Activated naive CD8-positive, alpha-beta T cell treated with anti-CD3 and anti-CD28 coated beads, Interleukin-2, amount 50 U/mL, for 24 hours (primary cell): ENCODE results near the gene MCRIP2.

Source experiments
- ATAC-seq: fragments of 150-1000 bp; cut with Tn5 transposase; one replicate; pipeline ENCODE4 v1.10.0; 2021
- DNase-seq: peaks from one replicate; pipeline ENCODE4 v3.0.0; 2021
- H3K27ac Mint-ChIP-seq: one replicate; pipeline ENCODE4 v1.8.0; 2021; ENCODE audit warnings: mild to moderate bottlenecking, mixed read lengths
- H3K27me3 Mint-ChIP-seq: one replicate; pipeline ENCODE4 v1.8.0; 2021; ENCODE audit warnings: mixed read lengths
- H3K36me3 Mint-ChIP-seq: one replicate; pipeline ENCODE4 v1.8.0; 2021; ENCODE audit warnings: low read depth, mixed read lengths
- H3K4me1 Mint-ChIP-seq: one replicate; pipeline ENCODE4 v1.8.0; 2021; ENCODE audit warnings: mixed read lengths
- H3K4me3 Mint-ChIP-seq: one replicate; pipeline ENCODE4 v1.8.0; 2021; ENCODE audit warnings: mild to moderate bottlenecking, moderate library complexity, mixed read lengths
- H3K9me3 Mint-ChIP-seq: one replicate; pipeline ENCODE4 v1.8.0; 2021; ENCODE audit warnings: mixed read lengths

The MCRIP2 gene

GRCh38 chr16:625977-626765, 15.5 kb upstream of the MCRIP2 start:
- Mint-ChIP-seq H3K27ac (no peak overlapping the region), H3K36me3 (no peaks in the 10 kb centered on the region), H3K27me3 (no peaks in the 10 kb centered on the region), H3K4me1 (no peaks in the 10 kb centered on the region), H3K4me3 (no peak overlapping the region), H3K9me3 (no peaks in the 10 kb centered on the region)
- ATAC-seq (no peak), DNase-seq (no peak)

GRCh38 chr16:626787-627453, 14.7 kb upstream of the MCRIP2 start:
- no peaks in the 10 kb centered on the region for H3K27me3 Mint-ChIP-seq

GRCh38 chr16:627454-628239, 14.0 kb upstream of the MCRIP2 start:
- H3K36me3 Mint-ChIP-seq: no peaks in the 10 kb centered on the region
- no peak overlapping the region for H3K27ac Mint-ChIP-seq
- H3K4me3 Mint-ChIP-seq: no peak overlapping the region
- no peak for ATAC-seq
- H3K9me3 Mint-ChIP-seq: no peaks in the 10 kb centered on the region
- H3K4me1 Mint-ChIP-seq: peaks cover 2% of the 10 kb centered on the region
- no peak for DNase-seq
- H3K27me3 Mint-ChIP-seq: no peaks in the 10 kb centered on the region

More at GRCh38 chr16:626787-627453, 14.7 kb upstream of the MCRIP2 start:
- Mint-ChIP-seq H3K27ac (no peak overlapping the region), H3K4me1 (no peaks in the 10 kb centered on the region), H3K9me3 (no peaks in the 10 kb centered on the region), H3K4me3 (no peak overlapping the region), H3K36me3 (no peaks in the 10 kb centered on the region)
- ATAC-seq (no peak), DNase-seq (no peak)

GRCh38 chr16:628321-629061, 13.1 kb upstream of the MCRIP2 start:
- no peak overlapping the region for H3K27ac Mint-ChIP-seq
- DNase-seq (no peak), ATAC-seq (no peak)
- no peaks in the 10 kb centered on the region for H3K9me3 Mint-ChIP-seq
- H3K4me3 Mint-ChIP-seq: no peak overlapping the region
- H3K27me3 Mint-ChIP-seq: no peaks in the 10 kb centered on the region
- peaks cover 2% of the 10 kb centered on the region for H3K4me1 Mint-ChIP-seq
- H3K36me3 Mint-ChIP-seq: no peaks in the 10 kb centered on the region

GRCh38 chr16:629185-629832, 12.3 kb upstream of the MCRIP2 start:
- H3K27me3 Mint-ChIP-seq: no peaks in the 10 kb centered on the region
- no peak overlapping the region for H3K27ac Mint-ChIP-seq
- peaks cover 3% of the 10 kb centered on the region for H3K4me1 Mint-ChIP-seq
- no peak for ATAC-seq
- no peak overlapping the region for H3K4me3 Mint-ChIP-seq
- H3K9me3 Mint-ChIP-seq: no peaks in the 10 kb centered on the region
- H3K36me3 Mint-ChIP-seq: no peaks in the 10 kb centered on the region
- DNase-seq: no peak

GRCh38 chr16:629833-630248, 11.8 kb upstream of the MCRIP2 start:
- peaks cover 4% of the 10 kb centered on the region for H3K4me1 Mint-ChIP-seq
- no peak overlapping the region for H3K4me3 Mint-ChIP-seq
- no peaks in the 10 kb centered on the region for H3K27me3 Mint-ChIP-seq
- H3K36me3 Mint-ChIP-seq: no peaks in the 10 kb centered on the region
- no peak for DNase-seq
- no peak overlapping the region for H3K27ac Mint-ChIP-seq
- no peaks in the 10 kb centered on the region for H3K9me3 Mint-ChIP-seq
- no peak for ATAC-seq

GRCh38 chr16:630249-630814, 11.3 kb upstream of the MCRIP2 start:
- Mint-ChIP-seq H3K4me1 (peaks cover 4% of the 10 kb centered on the region), H3K27me3 (no peaks in the 10 kb centered on the region), H3K4me3 (no peak overlapping the region), H3K36me3 (no peaks in the 10 kb centered on the region), H3K27ac (no peak overlapping the region), H3K9me3 (no peaks in the 10 kb centered on the region)
- ATAC-seq: no peak
- DNase-seq: no peak

GRCh38 chr16:630815-631405, 10.7 kb upstream of the MCRIP2 start, which contains the start of gene WFIKKN1:
WFIKKN1 (plus strand) TSS chr16:630985; CDS start chr16:631254, 269 bp downstream.
- Mint-ChIP-seq H3K4me1 (peaks cover 4% of the 10 kb centered on the region), H3K27ac (no peak within 1 kb of the TSS), H3K9me3 (no peaks in the 10 kb centered on the region), H3K36me3 (no peaks in the 10 kb centered on the region), H3K4me3 (no peak within 1 kb of the TSS), H3K27me3 (no peaks in the 10 kb centered on the region)
- no peak for DNase-seq
- ATAC-seq: no peak

- DNase-seq: no peak
- H3K4me3 Mint-ChIP-seq: no peak overlapping the region
- no peaks in the 10 kb centered on the region for H3K9me3 Mint-ChIP-seq
- H3K4me1 Mint-ChIP-seq: peaks cover 10% of the 10 kb centered on the region
- peaks cover 4% of the 10 kb centered on the region for H3K36me3 Mint-ChIP-seq
- ATAC-seq: no peak
- H3K27ac Mint-ChIP-seq: no peak overlapping the region
- peaks cover 3% of the 10 kb centered on the region for H3K27me3 Mint-ChIP-seq
Observed at GRCh38 chr16:631808-632358, 9.7 kb upstream of the MCRIP2 start.

- DNase-seq: no peak
- Mint-ChIP-seq H3K4me3 (no peak overlapping the region), H3K4me1 (peaks cover 11% of the 10 kb centered on the region), H3K27ac (no peak overlapping the region), H3K27me3 (peaks cover 3% of the 10 kb centered on the region), H3K36me3 (peaks cover 4% of the 10 kb centered on the region), H3K9me3 (no peaks in the 10 kb centered on the region)
- no peak for ATAC-seq
Observed at GRCh38 chr16:632486-633335, 8.9 kb upstream of the MCRIP2 start.

GRCh38 chr16:633336-634050, 8.1 kb upstream of the MCRIP2 start:
- H3K9me3 Mint-ChIP-seq: no peaks in the 10 kb centered on the region
- H3K36me3 Mint-ChIP-seq: peaks cover 4% of the 10 kb centered on the region
- H3K4me3 Mint-ChIP-seq: no peak overlapping the region
- no peak for ATAC-seq
- peaks cover 12% of the 10 kb centered on the region for H3K4me1 Mint-ChIP-seq
- no peak for DNase-seq
- H3K27me3 Mint-ChIP-seq: peaks cover 3% of the 10 kb centered on the region
- no peak overlapping the region for H3K27ac Mint-ChIP-seq
